ENCODE data around the gene SLC5A9. TPM values are rescaled to one million over a fixed set of nuclear protein-coding genes. Genes with fewer than 3 reads are reported as not detected.

Gene SLC5A9
- total RNA-seq, 6 donors from 2014 or later: 2.9 to 21.0 (median 6.1) TPM

- H3K4me3 ChIP-seq: no peak overlapping the region
- H3K27me3 ChIP-seq: no peaks in the 10 kb centered on the region
- ATAC-seq (ENCODE audit: low FRiP score in 2 of 2) (no peak), DNase-seq (no peak)
- peak overlapping the region in 2 of 4 donors; percentile 13 to 43 for H3K27ac ChIP-seq
- TF ChIP-seq EP300 (IDR thresholded peaks at IDR 0.05) (no peak), CTCF (IDR thresholded peaks at IDR 0.05) (no peak), POLR2A (IDR thresholded peaks at IDR 0.05) (no peak), POLR2AphosphoS5 (IDR thresholded peaks at IDR 0.05) (no peak)
- H3K9me3 ChIP-seq: no peaks in the 10 kb centered on the region
- H3K4me1 ChIP-seq: peaks cover 6 to 8% (median 7%) of the 10 kb centered on the region in 4 donors
- H3K36me3 ChIP-seq: no peaks in the 10 kb centered on the region
- WGBS, 2 donors: 79 to 84% methylated on average over 5 of the region's 5 CpGs
Measured at GRCh38 chr1:48228156-48228555, 5.6 kb downstream of the SLC5A9 start.

- WGBS, 2 donors: 86 to 88% methylated on average over 6 of the region's 6 CpGs
- Histone ChIP-seq H3K9me3 (no peaks in the 10 kb centered on the region), H3K36me3 (no peaks in the 10 kb centered on the region), H3K4me1 (peaks cover 6 to 8% (median 7%) of the 10 kb centered on the region in 4 donors), H3K27ac (no peak overlapping the region), H3K27me3 (no peaks in the 10 kb centered on the region), H3K4me3 (no peak overlapping the region)
- no peak for DNase-seq
- ATAC-seq (ENCODE audit: low FRiP score in 2 of 2): no peak
- TF ChIP-seq CTCF (IDR thresholded peaks at IDR 0.05) (no peak), POLR2AphosphoS5 (IDR thresholded peaks at IDR 0.05) (no peak), EP300 (IDR thresholded peaks at IDR 0.05) (no peak), POLR2A (IDR thresholded peaks at IDR 0.05) (no peak)
Measured at GRCh38 chr1:48229317-48229716, 6.8 kb downstream of the SLC5A9 start.

- Histone ChIP-seq H3K36me3 (no peaks in the 10 kb centered on the region), H3K9me3 (no peaks in the 10 kb centered on the region), H3K4me1 (peaks cover 6 to 8% (median 7%) of the 10 kb centered on the region in 4 donors), H3K27ac (no peak overlapping the region), H3K27me3 (no peaks in the 10 kb centered on the region), H3K4me3 (no peak overlapping the region)
- WGBS, 2 donors: 82 to 84% methylated on average over 4 of the region's 4 CpGs
- DNase-seq (no peak), ATAC-seq (ENCODE audit: low FRiP score in 2 of 2) (no peak)
- TF ChIP-seq POLR2A (IDR thresholded peaks at IDR 0.05) (no peak), POLR2AphosphoS5 (IDR thresholded peaks at IDR 0.05) (no peak), CTCF (IDR thresholded peaks at IDR 0.05) (no peak), EP300 (IDR thresholded peaks at IDR 0.05) (no peak)
Measured at GRCh38 chr1:48230236-48230635, 7.7 kb downstream of the SLC5A9 start.

GRCh38 chr1:48232722-48233121, 10.2 kb downstream of the SLC5A9 start:
- H3K27ac ChIP-seq: no peak overlapping the region
- ATAC-seq (ENCODE audit: low FRiP score in 2 of 2): no peak
- H3K4me1 ChIP-seq: peaks cover 3 to 6% (median 5%) of the 10 kb centered on the region in 4 donors
- no peak for DNase-seq
- H3K27me3 ChIP-seq: no peaks in the 10 kb centered on the region
- TF ChIP-seq EP300 (IDR thresholded peaks at IDR 0.05) (no peak), POLR2AphosphoS5 (IDR thresholded peaks at IDR 0.05) (no peak), CTCF (IDR thresholded peaks at IDR 0.05) (no peak), POLR2A (IDR thresholded peaks at IDR 0.05) (no peak)
- H3K36me3 ChIP-seq: no peaks in the 10 kb centered on the region
- 83 to 91% methylated on average over 1 of the region's 1 CpG for WGBS, 2 donors
- no peaks in the 10 kb centered on the region for H3K9me3 ChIP-seq
- no peak overlapping the region for H3K4me3 ChIP-seq

Measured in upper lobe of left lung (tissue), 6 donors.